Skeletal muscle cell (primary cell): ENCODE data around the gene RYR2.
"Not testable (repeated sequence)": the region's sequence is repeated elsewhere in the genome, so short reads cannot be mapped to it uniquely, and the experiment has no call there.

Experiments used
- DNase-seq: peaks from one replicate; pipeline ENCODE4 v3.0.0-alpha.2; 2010; ENCODE audit warnings: low read depth
- H3K4me3 ChIP-seq: 2 replicates; pipeline ENCODE4 v1.5.1; 2011; ENCODE audit warnings: low read depth, mild to moderate bottlenecking, control low read depth, low read length, moderate library complexity

RYR2 gene

GRCh38 chr1:237570530-237570929 is 528.5 kb downstream of the RYR2 start:
- H3K4me3 ChIP-seq: no peak overlapping the region
- no peak for DNase-seq

- DNase-seq: no peak
- H3K4me3 ChIP-seq: no peak overlapping the region
These were observed 532.6 kb downstream of the RYR2 start for GRCh38 chr1:237574536-237574935.

- DNase-seq: no peak
These were observed 536.6 kb downstream of the RYR2 start for GRCh38 chr1:237578540-237578939.

GRCh38 chr1:237580726-237581125 is 538.7 kb downstream of the RYR2 start:
- no peak for DNase-seq

More at GRCh38 chr1:237578540-237578939, 536.6 kb downstream of the RYR2 start:
- no peak overlapping the region for H3K4me3 ChIP-seq

GRCh38 chr1:237583270-237583669 is 541.3 kb downstream of the RYR2 start:
- DNase-seq: no peak
- H3K4me3 ChIP-seq: no peak overlapping the region

More at GRCh38 chr1:237580726-237581125, 538.7 kb downstream of the RYR2 start:
- H3K4me3 ChIP-seq: no peak overlapping the region

GRCh38 chr1:237583756-237584155 is 541.8 kb downstream of the RYR2 start:
- H3K4me3 ChIP-seq: no peak overlapping the region
- no peak for DNase-seq

- DNase-seq: no peak
- H3K4me3 ChIP-seq: no peak overlapping the region
These were observed 548.4 kb downstream of the RYR2 start for GRCh38 chr1:237590386-237590785.

- H3K4me3 ChIP-seq: no peak overlapping the region
- no peak for DNase-seq
These were observed 549.4 kb downstream of the RYR2 start for GRCh38 chr1:237591353-237591752.

GRCh38 chr1:237603036-237603568 is 561.1 kb downstream of the RYR2 start:
- not testable (repeated sequence) for DNase-seq, H3K4me3 ChIP-seq

GRCh38 chr1:237608433-237608832 is 566.4 kb downstream of the RYR2 start:
- DNase-seq: no peak
- no peak overlapping the region for H3K4me3 ChIP-seq

- no peak for DNase-seq
- no peak overlapping the region for H3K4me3 ChIP-seq
These were observed 568.2 kb downstream of the RYR2 start for GRCh38 chr1:237610157-237610556.

GRCh38 chr1:237613984-237614383 is 572.0 kb downstream of the RYR2 start:
- no peak for DNase-seq
- H3K4me3 ChIP-seq: no peak overlapping the region

- DNase-seq: no peak
- H3K4me3 ChIP-seq: no peak overlapping the region
These were observed 577.6 kb downstream of the RYR2 start for GRCh38 chr1:237619553-237619952.

GRCh38 chr1:237634922-237635321 is 592.9 kb downstream of the RYR2 start:
- H3K4me3 ChIP-seq: no peak overlapping the region
- DNase-seq: no peak

- no peak for DNase-seq
- no peak overlapping the region for H3K4me3 ChIP-seq
These were observed 596.6 kb downstream of the RYR2 start for GRCh38 chr1:237638555-237638954.

- DNase-seq: no peak
- no peak overlapping the region for H3K4me3 ChIP-seq
These were observed 598.2 kb downstream of the RYR2 start for GRCh38 chr1:237640011-237640671.

GRCh38 chr1:237640966-237641365 is 599.0 kb downstream of the RYR2 start:
- no peak overlapping the region for H3K4me3 ChIP-seq
- DNase-seq: no peak

- no peak overlapping the region for H3K4me3 ChIP-seq
- no peak for DNase-seq
These were observed 608.8 kb downstream of the RYR2 start for GRCh38 chr1:237650809-237651208.

GRCh38 chr1:237655778-237656177 is 613.8 kb downstream of the RYR2 start:
- no peak for DNase-seq
- H3K4me3 ChIP-seq: no peak overlapping the region

- H3K4me3 ChIP-seq: no peak overlapping the region
- no peak for DNase-seq
These were observed 622.4 kb downstream of the RYR2 start for GRCh38 chr1:237664348-237664747.

GRCh38 chr1:237670302-237670701 is 628.3 kb downstream of the RYR2 start:
- no peak overlapping the region for H3K4me3 ChIP-seq
- DNase-seq: no peak
